GM18909 (cell line): ENCODE results near the gene PLA2G4B.

ENCODE experiments used
- ATAC-seq: cut with Tn5 transposase; IDR thresholded peaks from one replicate; pipeline ENCODE4 v1.9.1; 2021; ENCODE audit warnings: mild to moderate bottlenecking; ENCODE audit not compliant: unreplicated experiment, poor library complexity

The PLA2G4B gene

GRCh38 chr15:41883484-41883825 lies 44.8 kb downstream of the PLA2G4B start:
- ATAC-seq = no peak

GRCh38 chr15:41884458-41884857 lies 45.8 kb downstream of the PLA2G4B start:
- ATAC-seq = no peak

- no peak for ATAC-seq
These were observed 46.7 kb downstream of the PLA2G4B start for GRCh38 chr15:41885321-41885720.

- no peak for ATAC-seq
These were observed 47.2 kb downstream of the PLA2G4B start for GRCh38 chr15:41885841-41886240.

- no peak for ATAC-seq
These were observed 48.1 kb downstream of the PLA2G4B start for GRCh38 chr15:41886741-41887140.

GRCh38 chr15:41887161-41887560 lies 48.5 kb downstream of the PLA2G4B start:
- no peak for ATAC-seq

- no peak for ATAC-seq
These were observed 49.2 kb downstream of the PLA2G4B start for GRCh38 chr15:41887893-41888292.

GRCh38 chr15:41888662-41889253 lies 50.1 kb downstream of the PLA2G4B start:
- no peak for ATAC-seq

GRCh38 chr15:41890050-41890690 lies 51.5 kb downstream of the PLA2G4B start:
- ATAC-seq = no peak

GRCh38 chr15:41891226-41891625 lies 52.6 kb downstream of the PLA2G4B start:
- ATAC-seq = no peak

GRCh38 chr15:41891946-41892345 lies 53.3 kb downstream of the PLA2G4B start:
- no peak for ATAC-seq

- ATAC-seq = peak; percentile 43
These were observed 54.2 kb downstream of the PLA2G4B start for GRCh38 chr15:41892621-41893421.

GRCh38 chr15:41893422-41894250 lies 55.0 kb downstream of the PLA2G4B start, which contains the start of gene SPTBN5:
Gene SPTBN5 (minus strand): TSS chr15:41894053. CDS start chr15:41893497, 556 bp downstream.
- ATAC-seq = no peak

- no peak for ATAC-seq
These were observed 55.7 kb downstream of the PLA2G4B start for GRCh38 chr15:41894251-41894790.

GRCh38 chr15:41894791-41895463 lies 56.3 kb downstream of the PLA2G4B start:
- ATAC-seq = peak; percentile 83

GRCh38 chr15:41895491-41895890 lies 56.8 kb downstream of the PLA2G4B start:
- ATAC-seq = no peak

GRCh38 chr15:41895957-41896356 lies 57.3 kb downstream of the PLA2G4B start:
- no peak for ATAC-seq

- ATAC-seq = no peak
These were observed 57.9 kb downstream of the PLA2G4B start for GRCh38 chr15:41896566-41896965.

- ATAC-seq = no peak
These were observed 58.7 kb downstream of the PLA2G4B start for GRCh38 chr15:41897363-41897799.
